K562 (cell line): ENCODE measurements around the gene LCNL1. TPM values are rescaled to one million over a fixed set of nuclear protein-coding genes. Genes with fewer than 3 reads are reported as not detected.

Source experiments
- ATF4 ChIP-seq: fragments of 450-650 bp; formaldehyde crosslinking; IDR thresholded peaks from 2 replicates; pipeline ENCODE4 v1.4.0; 2022; ENCODE audit warnings: mild to moderate bottlenecking, moderate library complexity
- BDP1 ChIP-seq: IDR thresholded peaks from 3 replicates; pipeline ENCODE4 v1.6.1; 2011; ENCODE audit not compliant: insufficient read length, insufficient read depth
- CEBPZ ChIP-seq: fragments of 150-350 bp; IDR thresholded peaks from 2 replicates; pipeline ENCODE4 v1.6.1; 2014; ENCODE audit warnings: low read depth, mild to moderate bottlenecking, low read length, borderline replicate concordance
- ETV6 ChIP-seq, 3 experiments: fragments of 150-350 bp in 1 of 3; sonication (generic) in 1 of 3; formaldehyde crosslinking in 1 of 3; IDR thresholded peaks; 2 replicates each; pipeline versions ENCODE4 v1.6.1 to v1.8.0; 2014 to 2022; ENCODE audit warnings: borderline replicate concordance in 2 of 3, low read depth in 2 of 3, antibody characterized with exemption in 1 of 3, low read length in 1 of 3, mild to moderate bottlenecking in 1 of 3, missing genetic modification reagents in 1 of 3
- FIP1L1 ChIP-seq: fragments of 200-400 bp; formaldehyde crosslinking; IDR thresholded peaks from 2 replicates; pipeline ENCODE4 v1.6.1; 2018; ENCODE audit warnings: mild to moderate bottlenecking, low read depth, low read length; ENCODE audit not compliant: poor library complexity, severe bottlenecking
- KAT8 ChIP-seq: fragments of 450-650 bp; IDR thresholded peaks from 2 replicates; pipeline ENCODE4 v1.6.1; 2016; ENCODE audit warnings: low read depth, mild to moderate bottlenecking
- MIER1 ChIP-seq: fragments of 450-650 bp; IDR thresholded peaks from 2 replicates; pipeline ENCODE4 v1.6.1; 2016; ENCODE audit warnings: antibody characterized with exemption, mild to moderate bottlenecking, low read depth
- NFIX ChIP-seq: fragments of 250-450 bp; sonication (Bioruptor Pico); IDR thresholded peaks from 2 replicates; pipeline ENCODE4 v1.4.0; 2020; ENCODE audit warnings: low read depth, mild to moderate bottlenecking, moderate library complexity
- NRF1 ChIP-seq, 2 experiments: fragments of 450-650 bp; IDR thresholded peaks in 1 of 2; conservative IDR thresholded peaks in 1 of 2; 2 replicates each; pipeline ENCODE4 v1.6.1; 2014; ENCODE audit warnings: mild to moderate bottlenecking in 2 of 2
- PTRF ChIP-seq: fragments of 450-650 bp; IDR thresholded peaks from 2 replicates; pipeline ENCODE4 v1.6.1; 2016; ENCODE audit warnings: mild to moderate bottlenecking, missing genetic modification characterization, missing compliant biosample characterization
- RBBP5 ChIP-seq: fragments of 200-600 bp; sonication (generic); IDR thresholded peaks from 2 replicates; pipeline ENCODE4 v1.6.1; 2012; ENCODE audit warnings: borderline replicate concordance, mild to moderate bottlenecking, low read length, control low read depth, inconsistent platforms; ENCODE audit not compliant: insufficient read depth, poor library complexity, severe bottlenecking
- RBM22 ChIP-seq: fragments of 200-400 bp; formaldehyde crosslinking; IDR thresholded peaks from 2 replicates; pipeline ENCODE4 v1.6.1; 2018; ENCODE audit warnings: low read length, low read depth; ENCODE audit not compliant: poor library complexity, severe bottlenecking
- UBTF ChIP-seq, 2 experiments: IDR thresholded peaks; 2 replicates each; pipeline ENCODE4 v1.6.1; 2012; ENCODE audit warnings: improper control_type of control experiment in 2 of 2, low read depth in 2 of 2, low read length in 2 of 2, borderline replicate concordance in 1 of 2
- ZFX ChIP-seq: sonication (generic); formaldehyde crosslinking; IDR thresholded peaks from 2 replicates; pipeline ENCODE4 v1.8.0; 2022; ENCODE audit warnings: mild to moderate bottlenecking, missing genetic modification reagents, moderate library complexity
- ZKSCAN8 ChIP-seq: fragments of 200-800 bp; sonication (Bioruptor generic); IDR thresholded peaks from 2 replicates; pipeline ENCODE4 v1.6.1; 2016; ENCODE audit warnings: missing genetic modification characterization, missing compliant biosample characterization
- ZNF124 ChIP-seq: sonication (generic); formaldehyde crosslinking; IDR thresholded peaks from 2 replicates; pipeline ENCODE4 v1.8.1; 2022; ENCODE audit warnings: missing genetic modification reagents
- polyA plus RNA-seq, 8 experiments: library from polyadenylated mRNA; depleted of rRNA in 4 of 8; stranded (reverse) in 5 of 8; unstranded in 3 of 8; fragments of >200 nt; fragmentation: Nextera tagmentation in 2 of 8; fragmentation: Illumina TruSeq in 1 of 8; extraction: Ambion mirVana in 2 of 8; extraction: Trizol in 1 of 8; gene quantifications; 2 replicates each; pipeline versions ENCODE4 v1.2.1 to v1.2.3, GENCODE V29; 2011 to 2014; ENCODE audit warnings: inconsistent platforms in 1 of 8, missing spikeins in 1 of 8
- total RNA-seq, 7 experiments: library from RNA; depleted of rRNA in 6 of 7; stranded (reverse); fragments of >200 nt in 6 of 7; fragmentation: Illumina TruSeq in 2 of 7; extraction: Trizol in 2 of 7; gene quantifications; 2 replicates each; pipeline versions ENCODE4 v1.2.1 to v1.2.3, GENCODE V29; 2011 to 2021; ENCODE audit warnings: low replicate concordance in 1 of 7

Gene LCNL1
- total and polyA plus RNA-seq, 9 of the 15 experiments (the other 6 are each of a cell fraction or from before 2014, with no cell fraction given) = 0.04 to 0.16 (median 0.04) TPM; not detected in 4

- TF ChIP-seq NFIX (CRISPR knock-in tag) (no peak), CEBPZ (no peak), NRF1 (conservative IDR thresholded peaks at IDR 0.05 in 1 of 2, IDR thresholded peaks at IDR 0.05 in 1 of 2) (peak; percentile 51 to 60; a peak in 3 of 4 replicates), BDP1 (no peak), ZKSCAN8 (CRISPR knock-in tag) (no peak), ZNF124 (0 out of 2 replicates have a peak, but pooled peaks have one; percentile 20), ZFX (CRISPR knock-in tag) (peak; percentile 13; the same call in 1 of the 2 replicates), UBTF (IDR thresholded peaks at IDR 0.05; ENCODE audit: borderline replicate concordance in 1 of 2, low read depth in 2 of 2, low read length in 2 of 2) (peak; percentile 16 to 55; a peak in 2 of 4 replicates), ETV6 (IDR thresholded peaks at IDR 0.05; ENCODE audit: borderline replicate concordance in 1 of 2, low read depth in 2 of 2, low read length in 1 of 2) (0 out of 4 replicates have a peak, but pooled peaks of 1 of the 2 experiments have one; percentile 21), ETV6 (CRISPR knock-in tag; IDR thresholded peaks at IDR 0.05; ENCODE audit: borderline replicate concordance) (no peak), RBM22 (peak; percentile 16), FIP1L1 (peak; percentile 75), MIER1 (no peak), ATF4 (no peak), RBBP5 (no peak), KAT8 (no peak), PTRF (tag) (no peak)
These were observed 39.2 kb upstream of the LCNL1 start (continued) for GRCh38 chr9:136943291-136944211.
